ENCODE measurements around the gene GPR158.

Gene GPR158

GRCh38 chr10:25505466-25505865 lies 330.7 kb downstream of the GPR158 start:
- no peak for TF ChIP-seq GATA3 (IDR thresholded peaks at IDR 0.05; ENCODE audit: low read depth, low read length)
- TF ChIP-seq GATA2 (IDR thresholded peaks at IDR 0.05; ENCODE audit: low read depth, low read length): no peak

DNA sequence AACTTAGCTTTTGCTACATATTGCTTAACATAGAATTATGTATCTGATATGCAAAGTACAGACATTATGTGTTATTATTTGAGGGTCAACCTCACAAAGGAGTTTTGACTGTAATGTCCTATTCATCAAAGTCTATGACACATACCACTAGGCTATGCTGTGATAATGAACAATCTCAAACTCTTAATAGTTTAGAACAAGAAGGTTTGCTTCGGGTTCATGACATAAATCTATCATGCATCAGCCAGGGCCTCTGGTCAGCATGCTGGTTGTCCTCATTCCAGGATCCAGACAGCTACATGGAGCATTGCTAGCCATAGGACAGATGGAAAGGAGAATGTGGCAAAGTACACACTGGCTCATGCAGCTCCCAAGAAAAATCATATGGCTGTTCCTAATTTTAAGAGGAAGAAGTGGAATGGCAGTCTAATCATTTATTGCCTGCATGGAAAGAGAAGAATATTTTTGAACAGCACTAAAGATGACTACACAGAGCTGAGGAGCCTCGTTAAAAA lies 332.1 kb downstream of the GPR158 start:
- no peak for TF ChIP-seq GATA3 (IDR thresholded peaks at IDR 0.05; ENCODE audit: low read depth, low read length)
- no peak for TF ChIP-seq GATA2 (IDR thresholded peaks at IDR 0.05; ENCODE audit: low read depth, low read length)

DNA sequence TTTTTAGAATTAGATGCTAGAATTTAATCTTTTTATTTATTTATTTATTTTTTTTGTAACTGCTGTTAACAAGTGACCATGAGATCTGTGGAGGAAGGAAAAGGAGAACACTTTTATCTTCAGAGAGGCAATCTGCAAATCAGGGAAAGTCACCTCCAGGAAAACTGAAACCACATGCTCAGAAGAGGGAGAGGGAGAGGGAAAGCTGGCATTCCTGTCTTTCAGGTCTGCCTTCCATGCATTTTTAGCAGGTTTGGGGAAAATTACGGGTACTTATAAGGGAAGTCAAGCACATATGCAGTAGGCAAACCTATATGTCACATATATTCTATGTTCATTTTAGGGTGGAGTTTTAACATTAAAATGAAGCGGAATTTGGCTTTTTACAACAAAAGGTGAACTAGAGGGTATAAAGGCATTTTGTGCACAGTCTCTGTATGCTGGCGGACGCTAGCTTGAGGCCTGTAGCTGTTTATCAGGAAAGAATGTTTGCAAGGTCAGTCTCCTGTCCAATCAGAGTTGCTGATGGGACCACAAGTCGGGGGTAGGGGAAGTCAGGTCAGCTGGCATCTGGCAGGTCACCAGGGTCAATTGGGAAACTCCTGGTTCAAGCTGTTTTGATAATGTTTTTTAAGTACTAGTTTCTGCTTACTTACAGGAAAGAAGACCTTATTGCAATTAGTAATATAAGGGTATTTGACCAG lies 333.5 kb downstream of the GPR158 start:
- TF ChIP-seq GATA2 (IDR thresholded peaks at IDR 0.05; ENCODE audit: low read depth, low read length) (no peak), GATA3 (IDR thresholded peaks at IDR 0.05; ENCODE audit: low read depth, low read length) (no peak)

- no peak for TF ChIP-seq GATA2 (IDR thresholded peaks at IDR 0.05; ENCODE audit: low read depth, low read length)
- no peak for TF ChIP-seq GATA3 (IDR thresholded peaks at IDR 0.05; ENCODE audit: low read depth, low read length)
Observed at GRCh38 chr10:25509151-25509550, 334.4 kb downstream of the GPR158 start.

- TF ChIP-seq GATA2 (IDR thresholded peaks at IDR 0.05; ENCODE audit: low read depth, low read length) (no peak), GATA3 (IDR thresholded peaks at IDR 0.05; ENCODE audit: low read depth, low read length) (no peak)
Observed at GRCh38 chr10:25522294-25522693, 347.5 kb downstream of the GPR158 start.

GRCh38 chr10:25522946-25523608 lies 348.3 kb downstream of the GPR158 start:
- TF ChIP-seq GATA2 (IDR thresholded peaks at IDR 0.05; ENCODE audit: low read depth, low read length) (no peak), GATA3 (IDR thresholded peaks at IDR 0.05; ENCODE audit: low read depth, low read length) (no peak)

DNA sequence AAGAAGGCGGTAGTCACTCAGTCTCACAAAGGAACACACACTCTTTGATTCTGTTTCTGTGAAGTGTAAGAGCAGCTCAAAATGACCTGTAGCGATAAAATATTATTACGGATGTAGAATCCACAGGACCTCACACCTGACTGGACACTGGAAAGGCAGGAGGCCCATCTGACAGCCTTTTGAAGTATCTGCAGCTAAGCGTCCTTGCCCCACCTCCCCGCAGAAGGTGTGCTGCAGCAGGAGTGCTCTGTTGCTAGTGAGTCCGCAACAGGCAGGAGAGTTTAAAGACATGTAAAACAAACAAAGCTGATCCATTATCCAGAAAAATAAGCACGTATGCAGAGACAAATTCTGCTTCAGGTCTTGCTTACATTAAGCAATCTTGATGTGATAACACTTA lies 355.5 kb downstream of the GPR158 start:
- TF ChIP-seq GATA3 (IDR thresholded peaks at IDR 0.05; ENCODE audit: low read depth, low read length) (no peak), GATA2 (IDR thresholded peaks at IDR 0.05; ENCODE audit: low read depth, low read length) (no peak)

- TF ChIP-seq GATA3 (IDR thresholded peaks at IDR 0.05; ENCODE audit: low read depth, low read length) (no peak), GATA2 (IDR thresholded peaks at IDR 0.05; ENCODE audit: low read depth, low read length) (no peak)
Observed at GRCh38 chr10:25531457-25532061, 356.8 kb downstream of the GPR158 start.

DNA sequence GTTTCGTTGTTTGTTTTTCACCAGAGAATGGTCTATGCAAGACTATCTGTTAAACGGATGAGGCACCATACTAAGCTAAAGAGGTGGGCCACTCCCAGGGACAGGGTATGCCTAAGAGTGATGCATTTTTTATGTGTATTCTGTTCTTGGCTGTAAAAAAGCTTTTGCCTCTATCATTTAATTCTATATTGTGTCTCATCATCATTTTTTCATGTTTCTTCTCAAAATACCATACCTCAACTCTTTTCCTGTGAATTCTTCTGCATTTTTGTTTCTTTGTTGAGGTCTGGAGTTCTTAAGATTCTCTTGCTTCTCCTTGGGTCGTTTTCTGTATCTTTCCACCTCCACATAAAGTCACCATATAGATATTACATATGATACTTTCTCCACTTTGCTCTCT lies 357.4 kb downstream of the GPR158 start:
- TF ChIP-seq GATA3 (IDR thresholded peaks at IDR 0.05; ENCODE audit: low read depth, low read length): no peak
- no peak for TF ChIP-seq GATA2 (IDR thresholded peaks at IDR 0.05; ENCODE audit: low read depth, low read length)

DNA sequence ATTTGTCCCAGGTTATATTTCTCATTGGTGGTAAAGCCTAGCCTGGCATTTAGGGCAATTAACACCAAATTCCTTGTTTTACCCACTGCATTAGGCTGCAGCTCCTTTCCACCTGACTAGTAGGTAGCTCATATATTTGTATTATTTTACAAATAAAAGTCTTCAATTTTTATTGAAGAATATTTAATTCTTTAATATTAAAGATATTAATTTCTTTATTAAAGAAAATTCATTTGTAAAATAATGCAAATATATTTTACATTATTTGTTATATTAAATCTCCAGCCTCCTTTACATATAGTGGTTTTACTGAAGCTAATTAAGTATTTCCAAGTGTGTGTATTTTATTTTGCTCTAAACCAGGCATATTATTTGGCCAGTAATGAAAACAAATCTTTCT lies 361.2 kb downstream of the GPR158 start:
- TF ChIP-seq GATA3 (IDR thresholded peaks at IDR 0.05; ENCODE audit: low read depth, low read length): no peak
- no peak for TF ChIP-seq GATA2 (IDR thresholded peaks at IDR 0.05; ENCODE audit: low read depth, low read length)

DNA sequence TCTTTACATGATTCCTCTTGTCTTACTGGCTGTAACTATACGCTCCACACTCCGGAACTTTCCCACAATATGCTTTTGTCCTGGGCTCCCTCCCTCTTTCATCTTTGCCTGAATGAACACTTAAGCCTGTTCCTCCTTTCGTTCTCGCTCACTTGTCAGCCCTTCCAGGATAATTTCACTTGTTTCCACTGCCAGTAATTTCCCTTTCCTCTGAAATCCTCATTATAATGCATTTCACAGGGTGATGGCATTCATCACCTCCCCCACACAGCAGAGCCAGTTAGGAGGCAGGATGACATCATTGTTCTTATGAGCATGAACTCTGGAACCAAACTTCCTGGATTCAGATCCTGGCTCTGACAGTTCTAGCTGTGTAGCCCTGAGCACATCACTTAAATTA lies 372.6 kb downstream of the GPR158 start:
- no peak for TF ChIP-seq GATA3 (IDR thresholded peaks at IDR 0.05; ENCODE audit: low read depth, low read length)
- no peak for TF ChIP-seq GATA2 (IDR thresholded peaks at IDR 0.05; ENCODE audit: low read depth, low read length)

DNA sequence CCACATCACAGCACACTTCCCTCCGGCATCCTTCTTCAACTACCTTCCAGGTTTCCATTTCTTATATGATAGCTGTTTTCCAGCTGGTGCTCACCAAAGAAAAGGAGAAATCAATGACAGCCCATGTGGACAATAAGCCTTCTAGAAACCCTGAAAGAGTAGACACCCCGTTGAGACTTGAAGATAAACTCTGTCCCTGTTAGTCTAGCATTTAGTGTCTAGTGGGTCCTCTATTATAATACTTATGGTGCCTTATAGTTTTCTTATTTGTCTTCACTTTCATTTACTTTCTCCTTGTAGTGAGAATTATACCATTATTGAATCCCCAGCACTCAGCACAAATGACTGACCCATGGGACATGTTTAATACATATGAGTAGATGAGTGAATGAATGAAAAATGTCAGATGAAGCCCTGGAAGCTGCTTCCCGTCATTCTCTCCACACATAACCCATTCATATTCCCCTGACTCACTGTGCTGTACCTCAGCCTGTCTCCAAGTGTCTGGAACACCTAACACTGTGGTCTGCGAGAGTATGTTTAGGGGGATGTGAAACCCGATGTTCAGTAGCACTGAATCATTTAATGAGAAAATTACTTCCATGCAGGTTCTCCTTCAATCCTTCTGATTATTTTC lies 377.6 kb downstream of the GPR158 start:
- TF ChIP-seq GATA2 (IDR thresholded peaks at IDR 0.05; ENCODE audit: low read depth, low read length) (no peak), GATA3 (IDR thresholded peaks at IDR 0.05; ENCODE audit: low read depth, low read length) (no peak)

GRCh38 chr10:25555865-25556264 lies 381.1 kb downstream of the GPR158 start:
- TF ChIP-seq GATA2 (IDR thresholded peaks at IDR 0.05; ENCODE audit: low read depth, low read length) (no peak), GATA3 (IDR thresholded peaks at IDR 0.05; ENCODE audit: low read depth, low read length) (no peak)

- TF ChIP-seq GATA2 (IDR thresholded peaks at IDR 0.05; ENCODE audit: low read depth, low read length) (no peak), GATA3 (IDR thresholded peaks at IDR 0.05; ENCODE audit: low read depth, low read length) (no peak)
Observed at GRCh38 chr10:25556457-25556856, 381.7 kb downstream of the GPR158 start.
